Caco-2 (cell line): ENCODE measurements around the gene SNAI3. TPM values are rescaled to one million over a fixed set of nuclear protein-coding genes. Genes with fewer than 3 reads are reported as not detected.

ENCODE experiments used
- BruUV-seq: library from RNA; stranded (reverse); fragments of 400-500 nt; replicated peaks from 2 replicates; lab custom pipeline; 2021; lab: Mats Ljungman, UMichigan
- CTCF ChIA-PET: fragments of 300-600 bp; sonication (Branson Sonifier 250); formaldehyde crosslinking; loops from one replicate; lab custom pipeline; 2022; ENCODE audit warnings: antibody characterized with exemption; lab: Charles Lee
- POLR2A ChIA-PET: fragments of 300-600 bp; sonication (Branson Sonifier 250); formaldehyde crosslinking; loops from one replicate; lab custom pipeline; 2022; ENCODE audit warnings: antibody characterized with exemption; lab: Charles Lee
- DNase-seq, 2 experiments: peaks; one replicate each; pipeline versions ENCODE4 v3.0.0 to v3.0.0-alpha.2; 2020 to 2022
- H3K27me3 ChIP-seq: replicated peaks from 2 replicates; pipeline ENCODE4 v1.6.0; 2011; ENCODE audit warnings: low read length; ENCODE audit not compliant: control insufficient read depth, insufficient read depth
- H3K36me3 ChIP-seq: 2 replicates; pipeline ENCODE4 v1.5.1; 2011; ENCODE audit warnings: low read length; ENCODE audit not compliant: control insufficient read depth, insufficient read depth
- H3K4me1 ChIP-seq: fragments of 250-450 bp; sonication (Bioruptor Pico); 2 replicates; pipeline ENCODE4 v1.5.1; 2020; ENCODE audit warnings: mild to moderate bottlenecking
- H3K4me3 ChIP-seq: 2 replicates; pipeline ENCODE4 v1.5.1; 2011; ENCODE audit warnings: low read depth, mild to moderate bottlenecking, control low read depth, low read length
- H3K9me3 ChIP-seq: fragments of 250-450 bp; sonication (Bioruptor Pico); 2 replicates; pipeline ENCODE4 v1.5.1; 2020; ENCODE audit warnings: mild to moderate bottlenecking, moderate library complexity
- H3K27ac Mint-ChIP-seq: one replicate; pipeline ENCODE4 v1.8.0; 2022; ENCODE audit warnings: mixed read lengths; ENCODE audit not compliant: unreplicated experiment
- H3K27me3 Mint-ChIP-seq: one replicate; pipeline ENCODE4 v1.8.0; 2022; ENCODE audit warnings: mixed read lengths; ENCODE audit not compliant: insufficient read depth, unreplicated experiment
- H3K36me3 Mint-ChIP-seq: one replicate; pipeline ENCODE4 v1.8.0; 2022; ENCODE audit warnings: mild to moderate bottlenecking, mixed read lengths; ENCODE audit not compliant: insufficient read depth, unreplicated experiment
- H3K4me1 Mint-ChIP-seq: one replicate; pipeline ENCODE4 v1.8.0; 2022; ENCODE audit warnings: low read depth, mixed read lengths; ENCODE audit not compliant: unreplicated experiment
- H3K4me3 Mint-ChIP-seq: one replicate; pipeline ENCODE4 v1.8.0; 2022; ENCODE audit warnings: mild to moderate bottlenecking, moderate library complexity, mixed read lengths; ENCODE audit not compliant: unreplicated experiment
- H3K9me3 Mint-ChIP-seq: one replicate; pipeline ENCODE4 v1.8.0; 2022; ENCODE audit warnings: mixed read lengths; ENCODE audit not compliant: unreplicated experiment
- CTCF ChIP-seq, 2 experiments: fragments of 200-600 bp in 1 of 2; IDR thresholded peaks; 1 replicate in 1 of 2; 2 replicates in 1 of 2; pipeline versions ENCODE4 v1.5.1 to v1.8.0; 2011 to 2022; ENCODE audit warnings: antibody characterized with exemption in 1 of 2, control low read depth in 1 of 2, inconsistent platforms in 1 of 2, low read depth in 1 of 2, low read length in 1 of 2, mild to moderate bottlenecking in 1 of 2, moderate library complexity in 1 of 2; ENCODE audit not compliant: insufficient read depth in 1 of 2, severe bottlenecking in 1 of 2, unreplicated experiment in 1 of 2
- intact Hi-C: fragments of 100-400 bp; cut with micrococcal nuclease; formaldehyde crosslinking; loops from one replicate; pipeline ENCODE4 v1.10.0; 2022; ENCODE audit not compliant: unreplicated experiment
- total RNA-seq: library from RNA; stranded (reverse); gene quantifications from 2 replicates; pipeline ENCODE4 v1.2.3, GENCODE V29; 2022

SNAI3 gene
- total RNA-seq, 1 experiment from 2014 or later = 3.5 TPM

GRCh38 chr16:88718178-88718577, 31.9 kb upstream of the SNAI3 start:
- CTCF ChIA-PET = interaction anchor here (0.6 kb wide), 1 partner anchor 76 kb away, joined by 4 read pairs; no protein-coding TSS in a partner anchor
- intact Hi-C loops = no loop called here
- H3K9me3 Mint-ChIP-seq = no peaks in the 10 kb centered on the region

GRCh38 chr16:88716601-88717001, 30.3 kb upstream of the SNAI3 start:
- POLR2A ChIA-PET = no interaction called here
- CTCF ChIA-PET = interaction anchor here (1.9 kb wide), 1 partner anchor 21 kb away, joined by 8 read pairs; no protein-coding TSS in a partner anchor

More at GRCh38 chr16:88718178-88718577, 31.9 kb upstream of the SNAI3 start:
- DNase-seq = no peak
- POLR2A ChIA-PET = no interaction called here
- H3K4me1 Mint-ChIP-seq = no peaks in the 10 kb centered on the region
- Histone ChIP-seq H3K4me3 (no peak overlapping the region), H3K9me3 (no peaks in the 10 kb centered on the region), H3K27me3 (no peaks in the 10 kb centered on the region), H3K4me1 (no peaks in the 10 kb centered on the region), H3K36me3 (peaks cover 3% of the 10 kb centered on the region; the same call in 1 of the 2 replicates)
- no peaks in the 10 kb centered on the region for H3K27me3 Mint-ChIP-seq
- no peak for TF ChIP-seq CTCF (IDR thresholded peaks at IDR 0.05; ENCODE audit: insufficient read depth in 1 of 2, low read depth in 1 of 2, low read length in 1 of 2, severe bottlenecking in 1 of 2, unreplicated experiment in 1 of 2)
- peak overlapping the region; percentile 4 for H3K27ac Mint-ChIP-seq
- BruUV-seq = TSS peak; percentile 5
- H3K4me3 Mint-ChIP-seq = no peak overlapping the region
- peaks cover 95% of the 10 kb centered on the region for H3K36me3 Mint-ChIP-seq

GRCh38 chr16:88716201-88716600, 29.9 kb upstream of the SNAI3 start:
- H3K36me3 Mint-ChIP-seq = peaks cover 86% of the 10 kb centered on the region
- intact Hi-C loops = no loop called here
- Histone ChIP-seq H3K9me3 (no peaks in the 10 kb centered on the region), H3K4me3 (no peak overlapping the region), H3K4me1 (no peaks in the 10 kb centered on the region), H3K27me3 (no peaks in the 10 kb centered on the region), H3K36me3 (peaks cover 3% of the 10 kb centered on the region; the same call in 1 of the 2 replicates)
- no TSS peak for BruUV-seq
- ChIA-PET CTCF (interaction anchor here (1.9 kb wide), 1 partner anchor 21 kb away, joined by 8 read pairs; no protein-coding TSS in a partner anchor), POLR2A (no interaction called here)
- no peak for DNase-seq
- H3K9me3 Mint-ChIP-seq = no peaks in the 10 kb centered on the region
- H3K4me1 Mint-ChIP-seq = no peaks in the 10 kb centered on the region
- H3K4me3 Mint-ChIP-seq = no peak overlapping the region
- H3K27ac Mint-ChIP-seq = no peak overlapping the region
- TF ChIP-seq CTCF (IDR thresholded peaks at IDR 0.05; ENCODE audit: insufficient read depth in 1 of 2, low read depth in 1 of 2, low read length in 1 of 2, severe bottlenecking in 1 of 2, unreplicated experiment in 1 of 2) = no peak
- H3K27me3 Mint-ChIP-seq = no peaks in the 10 kb centered on the region

More at GRCh38 chr16:88716601-88717001, 30.3 kb upstream of the SNAI3 start:
- no peaks in the 10 kb centered on the region for H3K27me3 ChIP-seq
- BruUV-seq = TSS peak; percentile 11
- TF ChIP-seq CTCF (IDR thresholded peaks at IDR 0.05; ENCODE audit: insufficient read depth in 1 of 2, low read depth in 1 of 2, low read length in 1 of 2, severe bottlenecking in 1 of 2, unreplicated experiment in 1 of 2) = no peak
- Mint-ChIP-seq H3K9me3 (no peaks in the 10 kb centered on the region), H3K4me1 (no peaks in the 10 kb centered on the region), H3K27ac (no peak overlapping the region), H3K27me3 (no peaks in the 10 kb centered on the region), H3K4me3 (no peak overlapping the region), H3K36me3 (peaks cover 88% of the 10 kb centered on the region)
- intact Hi-C loops = no loop called here
- H3K4me1 ChIP-seq = no peaks in the 10 kb centered on the region
- H3K4me3 ChIP-seq = no peak overlapping the region
- H3K36me3 ChIP-seq = peaks cover 3% of the 10 kb centered on the region; the same call in 1 of the 2 replicates
- no peaks in the 10 kb centered on the region for H3K9me3 ChIP-seq
- DNase-seq = no peak
